Measurements from ENCODE around the gene ATAD3C.
"Not testable (repeated sequence)": the region's sequence is repeated elsewhere in the genome, so short reads cannot be mapped to it uniquely, and the experiment has no call there.

Gene ATAD3C

GRCh38 chr1:1460540-1461130 is 11.1 kb downstream of the ATAD3C start:
- no peak for DNase-seq (ENCODE audit: low read depth)
- no peak overlapping the region for H3K4me3 ChIP-seq (ENCODE audit: low read depth, low read length)
- no peak for TF ChIP-seq CTCF (IDR thresholded peaks at IDR 0.05; ENCODE audit: low read depth, low read length, missing control alignments)

- TF ChIP-seq CTCF (IDR thresholded peaks at IDR 0.05; ENCODE audit: low read depth, low read length, missing control alignments) = peak; percentile 17
- DNase-seq (ENCODE audit: low read depth) = no peak
- H3K4me3 ChIP-seq (ENCODE audit: low read depth, low read length) = peak overlapping the region; percentile 56
Measured at GRCh38 chr1:1461721-1462317, 12.3 kb downstream of the ATAD3C start.

GRCh38 chr1:1462318-1462966 is 13.0 kb downstream of the ATAD3C start:
- no peak for TF ChIP-seq CTCF (IDR thresholded peaks at IDR 0.05; ENCODE audit: low read depth, low read length, missing control alignments)
- H3K4me3 ChIP-seq (ENCODE audit: low read depth, low read length) = peak overlapping the region; percentile 56
- DNase-seq (ENCODE audit: low read depth) = peak; percentile 40

GRCh38 chr1:1463312-1463711 is 13.8 kb downstream of the ATAD3C start:
- no peak for TF ChIP-seq CTCF (IDR thresholded peaks at IDR 0.05; ENCODE audit: low read depth, low read length, missing control alignments)

GRCh38 chr1:1468196-1468985 is 18.9 kb downstream of the ATAD3C start:
- H3K4me3 ChIP-seq (ENCODE audit: low read depth, low read length); DNase-seq (ENCODE audit: low read depth): not testable (repeated sequence)

More at GRCh38 chr1:1463312-1463711, 13.8 kb downstream of the ATAD3C start:
- no peak overlapping the region for H3K4me3 ChIP-seq (ENCODE audit: low read depth, low read length)
- no peak for DNase-seq (ENCODE audit: low read depth)

- H3K4me3 ChIP-seq (ENCODE audit: low read depth, low read length) = peak overlapping the region; percentile 85
- no peak for TF ChIP-seq CTCF (IDR thresholded peaks at IDR 0.05; ENCODE audit: low read depth, low read length, missing control alignments)
- DNase-seq (ENCODE audit: low read depth) = no peak
Measured at GRCh38 chr1:1470626-1471388, 21.3 kb downstream of the ATAD3C start.
